ENCODE results near the gene ABCC8.
A peak's percentile ranks its signal among the peaks of the same experiment; 100 is the strongest.

The ABCC8 gene

GRCh38 chr11:17353821-17354600 is 122.6 kb downstream of the ABCC8 start:
- H3K9me3 ChIP-seq (ENCODE audit: low read depth, low read length): no peaks in the 10 kb centered on the region
- no peak for TF ChIP-seq EZH2 (IDR thresholded peaks at IDR 0.05)
- no peak; the same call in 1 of the 2 replicates for TF ChIP-seq POLR2AphosphoS5 (IDR thresholded peaks at IDR 0.05; ENCODE audit: borderline replicate concordance, low read depth, low read length)
- TF ChIP-seq FOXP2 (optimal IDR thresholded peaks at IDR 0.05; ENCODE audit: control extremely low read depth, extremely low read length, insufficient read depth): no peak
- DNase-seq (ENCODE audit: low read depth, low spot score): no peak
- no peak overlapping the region for H3K27ac ChIP-seq
- H3K4me3 ChIP-seq: peak overlapping the region; percentile 85
- H3K9ac ChIP-seq (ENCODE audit: insufficient read length): peak overlapping the region; percentile 67
- no peaks in the 10 kb centered on the region for H3K36me3 ChIP-seq (ENCODE audit: insufficient read depth, low read length)

DNA sequence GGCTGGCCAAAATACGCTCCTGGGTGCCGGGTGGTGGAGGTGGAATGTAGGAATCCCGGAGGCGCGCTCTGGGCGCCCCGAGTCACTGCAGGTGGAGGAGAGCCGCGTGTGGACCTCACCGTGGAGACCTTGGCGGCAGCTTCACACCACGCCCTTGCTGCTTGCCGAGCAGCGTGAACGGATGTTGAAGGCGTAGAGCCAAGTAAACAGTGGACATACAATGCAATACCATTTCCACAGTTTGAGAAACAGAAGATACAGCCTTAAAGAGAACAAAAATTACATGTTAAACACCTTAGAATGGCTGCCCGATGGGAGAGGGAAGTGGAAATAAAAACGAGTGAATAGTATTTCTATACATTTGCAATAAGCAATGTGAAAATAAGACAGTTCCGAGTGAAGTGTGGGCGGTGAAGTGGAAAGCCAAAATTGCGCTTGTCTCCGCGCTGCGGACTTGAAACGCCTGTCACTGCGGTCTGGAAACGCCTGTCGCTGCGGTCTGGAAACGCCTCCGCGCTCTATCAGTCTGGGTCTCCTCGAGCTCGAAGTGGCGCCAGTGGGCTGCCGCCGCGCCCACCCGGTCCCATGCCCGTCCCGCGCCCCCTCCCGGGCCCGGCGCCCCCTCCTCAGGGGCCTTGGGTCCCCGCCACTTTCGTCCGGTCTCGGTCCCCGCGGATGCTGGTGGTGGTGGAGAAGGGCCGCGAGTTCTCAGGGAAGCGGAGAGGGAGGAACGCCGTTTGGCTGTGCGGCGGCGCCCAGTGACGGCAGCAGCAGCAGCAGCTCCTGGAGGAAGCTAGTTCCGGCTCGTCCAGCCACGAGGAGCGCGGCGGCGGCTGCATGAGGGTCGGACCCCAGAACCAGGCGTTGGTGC is 123.5 kb downstream of the ABCC8 start:
- Histone ChIP-seq H3K27ac (no peak overlapping the region), H3K9ac (ENCODE audit: insufficient read length) (peak overlapping the region; percentile 67), H3K9me3 (ENCODE audit: low read depth, low read length) (no peaks in the 10 kb centered on the region), H3K36me3 (ENCODE audit: insufficient read depth, low read length) (no peaks in the 10 kb centered on the region), H3K4me3 (peak overlapping the region; percentile 85)
- TF ChIP-seq POLR2AphosphoS5 (IDR thresholded peaks at IDR 0.05; ENCODE audit: borderline replicate concordance, low read depth, low read length) (no peak; the same call in none of the 2 replicates), EZH2 (IDR thresholded peaks at IDR 0.05) (no peak), FOXP2 (optimal IDR thresholded peaks at IDR 0.05; ENCODE audit: control extremely low read depth, extremely low read length, insufficient read depth) (no peak)
- no peak for DNase-seq (ENCODE audit: low read depth, low spot score)

- H3K9ac ChIP-seq (ENCODE audit: insufficient read length): peak within 1 kb of the TSS; percentile 67
- no peak within 1 kb of the TSS for H3K27ac ChIP-seq
- no peak for TF ChIP-seq FOXP2 (optimal IDR thresholded peaks at IDR 0.05; ENCODE audit: control extremely low read depth, extremely low read length, insufficient read depth)
- no peak for TF ChIP-seq EZH2 (IDR thresholded peaks at IDR 0.05)
- peak; percentile 15; the same call in 1 of the 2 replicates for TF ChIP-seq POLR2AphosphoS5 (IDR thresholded peaks at IDR 0.05; ENCODE audit: borderline replicate concordance, low read depth, low read length)
- peak within 1 kb of the TSS; percentile 85 for H3K4me3 ChIP-seq
- no peak for DNase-seq (ENCODE audit: low read depth, low spot score)
- no peaks in the 10 kb centered on the region for H3K9me3 ChIP-seq (ENCODE audit: low read depth, low read length)
- no peaks in the 10 kb centered on the region for H3K36me3 ChIP-seq (ENCODE audit: insufficient read depth, low read length)
Measured at GRCh38 chr11:17351510-17352176, 125.0 kb downstream of the ABCC8 start, which contains the start of gene NCR3LG1. TSS of gene NCR3LG1 (plus strand) at chr11:17351800. CDS start at chr11:17351970, 170 bp downstream.

DNA sequence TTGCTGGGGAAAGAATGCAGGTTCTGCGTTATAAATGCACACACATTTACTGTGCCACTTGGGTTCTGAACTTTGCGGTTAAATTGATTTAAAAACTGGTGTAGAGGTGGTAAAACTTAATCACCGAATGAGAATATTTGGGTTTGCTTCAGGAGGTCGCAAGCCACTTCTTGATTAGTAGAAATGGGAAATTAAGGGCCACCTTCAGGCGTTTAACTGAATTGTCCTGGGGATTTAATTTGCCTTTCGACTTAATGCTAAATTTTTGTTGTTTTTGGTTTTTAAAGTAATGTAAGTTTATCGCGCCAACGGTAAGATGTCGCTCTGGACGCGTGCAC is 125.5 kb downstream of the ABCC8 start:
- DNase-seq (ENCODE audit: low read depth, low spot score): no peak
- no peak for TF ChIP-seq EZH2 (IDR thresholded peaks at IDR 0.05)
- TF ChIP-seq FOXP2 (optimal IDR thresholded peaks at IDR 0.05; ENCODE audit: control extremely low read depth, extremely low read length, insufficient read depth): no peak
- no peak for TF ChIP-seq POLR2AphosphoS5 (IDR thresholded peaks at IDR 0.05; ENCODE audit: borderline replicate concordance, low read depth, low read length)
- Histone ChIP-seq H3K36me3 (ENCODE audit: insufficient read depth, low read length) (no peaks in the 10 kb centered on the region), H3K9me3 (ENCODE audit: low read depth, low read length) (no peaks in the 10 kb centered on the region), H3K4me3 (peak overlapping the region; percentile 85), H3K27ac (no peak overlapping the region), H3K9ac (ENCODE audit: insufficient read length) (no peak overlapping the region)

DNA sequence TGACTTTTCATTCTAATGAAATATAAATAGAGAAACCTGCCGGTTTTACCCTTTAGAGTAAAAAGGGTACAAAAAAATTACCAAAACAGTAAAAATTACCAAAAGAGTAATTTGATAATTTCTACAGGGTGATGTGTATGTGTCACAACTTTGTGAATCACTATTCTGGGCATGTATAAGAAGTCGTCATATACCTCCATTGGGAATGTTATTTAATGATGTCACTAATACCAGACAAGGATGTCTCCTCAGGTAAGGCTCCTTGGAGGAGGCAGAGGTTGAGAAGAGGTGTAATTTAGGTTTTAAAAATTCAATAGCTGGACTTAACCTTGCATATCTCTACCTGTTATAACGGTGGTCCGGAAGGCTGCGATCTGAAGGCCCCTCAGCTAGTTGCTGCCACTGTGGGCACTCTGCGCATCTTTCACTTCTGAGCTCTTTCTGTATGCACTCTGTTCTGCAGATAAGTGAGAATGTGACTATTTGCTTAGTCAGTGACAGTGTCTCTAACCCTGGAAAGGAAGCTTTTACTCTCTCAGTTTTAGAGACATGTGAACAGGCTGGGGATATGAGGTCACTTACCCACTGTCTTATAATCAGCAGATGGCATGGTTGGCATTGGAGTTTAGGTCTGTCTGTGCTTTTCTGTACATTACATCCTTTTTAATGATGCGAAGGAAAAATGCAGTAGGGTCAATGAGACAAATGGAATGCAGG is 126.0 kb downstream of the ABCC8 start:
- no peaks in the 10 kb centered on the region for H3K9me3 ChIP-seq (ENCODE audit: low read depth, low read length)
- TF ChIP-seq EZH2 (IDR thresholded peaks at IDR 0.05) (no peak), FOXP2 (optimal IDR thresholded peaks at IDR 0.05; ENCODE audit: control extremely low read depth, extremely low read length, insufficient read depth) (no peak), POLR2AphosphoS5 (IDR thresholded peaks at IDR 0.05; ENCODE audit: borderline replicate concordance, low read depth, low read length) (no peak)
- no peak overlapping the region for H3K9ac ChIP-seq (ENCODE audit: insufficient read length)
- no peak for DNase-seq (ENCODE audit: low read depth, low spot score)
- no peak overlapping the region for H3K27ac ChIP-seq
- no peaks in the 10 kb centered on the region for H3K36me3 ChIP-seq (ENCODE audit: insufficient read depth, low read length)
- H3K4me3 ChIP-seq: no peak overlapping the region

DNA sequence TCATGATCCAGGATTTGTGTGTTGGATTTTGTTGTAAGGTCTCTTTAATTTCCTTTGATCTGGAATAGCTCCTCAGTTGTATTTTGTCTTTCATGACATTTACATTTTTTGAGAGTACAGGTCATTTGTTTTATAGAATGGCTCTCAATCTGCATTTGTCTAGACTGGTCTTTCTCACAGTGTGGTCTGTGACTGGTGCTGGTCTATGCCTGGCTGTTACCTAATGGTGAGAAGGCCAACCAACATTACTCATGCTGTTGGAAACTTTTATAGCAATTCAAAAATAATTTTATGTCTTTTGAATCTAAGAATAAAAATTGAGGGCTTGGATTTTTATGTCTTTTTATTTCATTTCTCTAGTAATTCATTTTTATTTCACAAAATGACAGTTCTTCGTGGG is 129.0 kb downstream of the ABCC8 start:
- H3K4me3 ChIP-seq: no peak overlapping the region
- no peak overlapping the region for H3K9ac ChIP-seq (ENCODE audit: insufficient read length)
- no peak overlapping the region for H3K27ac ChIP-seq
- no peaks in the 10 kb centered on the region for H3K36me3 ChIP-seq (ENCODE audit: insufficient read depth, low read length)
- no peaks in the 10 kb centered on the region for H3K9me3 ChIP-seq (ENCODE audit: low read depth, low read length)
- no peak for TF ChIP-seq POLR2AphosphoS5 (IDR thresholded peaks at IDR 0.05; ENCODE audit: borderline replicate concordance, low read depth, low read length)
- TF ChIP-seq FOXP2 (optimal IDR thresholded peaks at IDR 0.05; ENCODE audit: control extremely low read depth, extremely low read length, insufficient read depth): no peak
- no peak for TF ChIP-seq EZH2 (IDR thresholded peaks at IDR 0.05)
- DNase-seq (ENCODE audit: low read depth, low spot score): no peak

DNA sequence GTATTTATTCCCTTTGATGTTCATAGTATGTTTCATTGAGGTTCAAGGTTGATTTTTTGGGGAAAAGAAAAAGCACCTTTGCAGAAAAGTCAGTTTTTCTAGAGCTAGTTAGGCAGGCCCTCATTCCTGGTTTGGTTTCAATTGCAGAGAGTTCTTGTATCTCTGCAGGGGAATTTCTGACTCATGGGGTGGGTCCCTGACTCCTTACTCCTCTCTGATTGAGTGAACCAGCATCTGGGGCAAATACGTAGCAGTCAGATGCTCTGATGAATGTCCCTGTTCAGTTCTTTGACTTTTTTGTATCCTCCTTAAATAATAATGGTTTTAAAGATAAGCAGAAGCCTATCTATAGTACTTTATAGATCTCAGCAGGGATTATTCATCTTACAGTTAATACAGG is 132.7 kb downstream of the ABCC8 start:
- no peak overlapping the region for H3K27ac ChIP-seq
- no peak for DNase-seq (ENCODE audit: low read depth, low spot score)
- H3K36me3 ChIP-seq (ENCODE audit: insufficient read depth, low read length): no peaks in the 10 kb centered on the region
- TF ChIP-seq POLR2AphosphoS5 (IDR thresholded peaks at IDR 0.05; ENCODE audit: borderline replicate concordance, low read depth, low read length) (no peak), FOXP2 (optimal IDR thresholded peaks at IDR 0.05; ENCODE audit: control extremely low read depth, extremely low read length, insufficient read depth) (no peak), EZH2 (IDR thresholded peaks at IDR 0.05) (no peak)
- H3K9ac ChIP-seq (ENCODE audit: insufficient read length): no peak overlapping the region
- H3K9me3 ChIP-seq (ENCODE audit: low read depth, low read length): no peaks in the 10 kb centered on the region
- H3K4me3 ChIP-seq: no peak overlapping the region

All from SK-N-MC (cell line).